A673 (cell line): Measurements from ENCODE around the gene PRR5L. TPM values are rescaled to one million over a fixed set of nuclear protein-coding genes. Genes with fewer than 3 reads are reported as not detected.

Experiments used
- BruUV-seq: library from RNA; stranded (reverse); fragments of 400-500 nt; replicated peaks from 2 replicates; lab custom pipeline; 2021; lab: Mats Ljungman, UMichigan
- CTCF ChIA-PET: fragments of 300-600 bp; sonication (Branson Sonifier 250); formaldehyde crosslinking; loops from one replicate; lab custom pipeline; 2022; ENCODE audit warnings: antibody characterized with exemption; lab: Charles Lee
- POLR2A ChIA-PET: fragments of 300-600 bp; sonication (Branson Sonifier 250); formaldehyde crosslinking; loops from one replicate; lab custom pipeline; 2022; ENCODE audit warnings: antibody characterized with exemption; ENCODE audit not compliant: low non-redundant PET; lab: Charles Lee
- DNase-seq: peaks from one replicate; pipeline ENCODE4 v3.0.0-alpha.2; 2015; ENCODE audit warnings: low spot score
- H3K27ac ChIP-seq: fragments of 200-600 bp; sonication (generic); 2 replicates; pipeline ENCODE4 v1.5.1; 2016; ENCODE audit warnings: mixed run types, low read depth, mild to moderate bottlenecking, mixed read lengths, antibody characterized with exemption, low read length; ENCODE audit not compliant: poor library complexity, severe bottlenecking
- H3K27me3 ChIP-seq: fragments of 200-600 bp; sonication (generic); replicated peaks from 2 replicates; pipeline ENCODE4 v1.6.1; 2017; ENCODE audit warnings: mixed run types, low read depth, mild to moderate bottlenecking, mixed read lengths, antibody characterized with exemption, low read length; ENCODE audit not compliant: insufficient read depth, poor library complexity
- H3K36me3 ChIP-seq: fragments of 200-600 bp; sonication (generic); 2 replicates; pipeline ENCODE4 v1.6.1; 2016; ENCODE audit warnings: mixed run types, mild to moderate bottlenecking, mixed read lengths, antibody characterized with exemption, low read length; ENCODE audit not compliant: insufficient read depth, poor library complexity, severe bottlenecking
- H3K4me1 ChIP-seq: fragments of 200-600 bp; sonication (generic); 2 replicates; pipeline ENCODE4 v1.6.1; 2017; ENCODE audit warnings: mixed run types, mild to moderate bottlenecking, mixed read lengths, antibody characterized with exemption, low read length; ENCODE audit not compliant: insufficient read depth, poor library complexity, severe bottlenecking
- H3K4me3 ChIP-seq: fragments of 200-600 bp; sonication (generic); 2 replicates; pipeline ENCODE4 v1.5.1; 2016; ENCODE audit warnings: low read depth, mixed run types, mild to moderate bottlenecking, mixed read lengths, low read length; ENCODE audit not compliant: poor library complexity, severe bottlenecking
- H3K9me3 ChIP-seq: fragments of 200-600 bp; sonication (generic); 2 replicates; pipeline ENCODE4 v1.6.1; 2016; ENCODE audit warnings: mixed run types, low read depth, mild to moderate bottlenecking, mixed read lengths, antibody characterized with exemption, low read length; ENCODE audit not compliant: poor library complexity, severe bottlenecking
- CTCF ChIP-seq: fragments of 300-800, 200-600 bp; sonication (generic); conservative IDR thresholded peaks from 2 replicates; pipeline ENCODE4 v1.5.1; 2017; ENCODE audit warnings: low read depth, mild to moderate bottlenecking, antibody characterized with exemption, low read length, moderate library complexity, mixed read lengths
- EZH2 ChIP-seq: fragments of 200-600 bp; sonication (generic); IDR thresholded peaks from 2 replicates; pipeline ENCODE4 v1.6.1; 2017; ENCODE audit warnings: borderline replicate concordance, low read depth, mild to moderate bottlenecking, mixed read lengths, antibody characterized with exemption, low read length; ENCODE audit not compliant: poor library complexity, severe bottlenecking
- intact Hi-C: fragments of 100-400 bp; cut with micrococcal nuclease; formaldehyde crosslinking; loops from one replicate; pipeline ENCODE4 v1.10.0; 2022; ENCODE audit not compliant: unreplicated experiment
- total RNA-seq: library from RNA; stranded (reverse); gene quantifications from 2 replicates; pipeline ENCODE4 v1.2.3, GENCODE V29; 2021

PRR5L gene
- total RNA-seq, 1 experiment from 2014 or later, result 102 TPM

- peaks cover 49% of the 10 kb centered on the region for H3K27me3 ChIP-seq
- no peak overlapping the region for H3K27ac ChIP-seq
- no peaks in the 10 kb centered on the region for H3K36me3 ChIP-seq
- no peaks in the 10 kb centered on the region for H3K9me3 ChIP-seq
- no TSS peak for BruUV-seq
- intact Hi-C loops, result no loop called here
- H3K4me3 ChIP-seq, result no peak overlapping the region
- ChIA-PET POLR2A (no interaction called here), CTCF (no interaction called here)
- TF ChIP-seq CTCF (no peak), EZH2 (no peak)
- no peaks in the 10 kb centered on the region for H3K4me1 ChIP-seq
- DNase-seq, result no peak
These were observed 16.8 kb downstream of the PRR5L start for GRCh38 chr11:36312611-36313472.

- BruUV-seq, result no TSS peak
- ChIA-PET POLR2A (no interaction called here), CTCF (no interaction called here)
- H3K4me3 ChIP-seq, result no peak overlapping the region
- no peak overlapping the region for H3K27ac ChIP-seq
- TF ChIP-seq EZH2, result no peak
- TF ChIP-seq CTCF, result no peak
- intact Hi-C loops, result no loop called here
- H3K4me1 ChIP-seq, result no peaks in the 10 kb centered on the region
- no peaks in the 10 kb centered on the region for H3K9me3 ChIP-seq
- peaks cover 49% of the 10 kb centered on the region for H3K27me3 ChIP-seq
- H3K36me3 ChIP-seq, result no peaks in the 10 kb centered on the region
- DNase-seq, result no peak
These were observed 17.8 kb downstream of the PRR5L start for GRCh38 chr11:36313750-36314433.

- ChIA-PET CTCF (no interaction called here), POLR2A (no interaction called here)
- Histone ChIP-seq H3K9me3 (no peaks in the 10 kb centered on the region), H3K36me3 (no peaks in the 10 kb centered on the region), H3K4me1 (no peaks in the 10 kb centered on the region), H3K27me3 (peaks cover 49% of the 10 kb centered on the region), H3K27ac (no peak overlapping the region), H3K4me3 (no peak overlapping the region)
- BruUV-seq, result no TSS peak
- intact Hi-C loops, result no loop called here
- DNase-seq, result no peak
- TF ChIP-seq CTCF, result no peak
- no peak for TF ChIP-seq EZH2
These were observed 18.3 kb downstream of the PRR5L start for GRCh38 chr11:36314434-36314767.
